AG20443 (cell line): Measurements from ENCODE around the gene CARD9.
A peak's percentile ranks its signal among the peaks of the same experiment; 100 is the strongest.
"Not testable (repeated sequence)": the region's sequence is repeated elsewhere in the genome, so short reads cannot be mapped to it uniquely, and the experiment has no call there.

Experiments used
- DNase-seq: peaks from one replicate; pipeline ENCODE4 v3.0.0; 2012; ENCODE audit warnings: low spot score, mixed read lengths

Gene CARD9, protein sequence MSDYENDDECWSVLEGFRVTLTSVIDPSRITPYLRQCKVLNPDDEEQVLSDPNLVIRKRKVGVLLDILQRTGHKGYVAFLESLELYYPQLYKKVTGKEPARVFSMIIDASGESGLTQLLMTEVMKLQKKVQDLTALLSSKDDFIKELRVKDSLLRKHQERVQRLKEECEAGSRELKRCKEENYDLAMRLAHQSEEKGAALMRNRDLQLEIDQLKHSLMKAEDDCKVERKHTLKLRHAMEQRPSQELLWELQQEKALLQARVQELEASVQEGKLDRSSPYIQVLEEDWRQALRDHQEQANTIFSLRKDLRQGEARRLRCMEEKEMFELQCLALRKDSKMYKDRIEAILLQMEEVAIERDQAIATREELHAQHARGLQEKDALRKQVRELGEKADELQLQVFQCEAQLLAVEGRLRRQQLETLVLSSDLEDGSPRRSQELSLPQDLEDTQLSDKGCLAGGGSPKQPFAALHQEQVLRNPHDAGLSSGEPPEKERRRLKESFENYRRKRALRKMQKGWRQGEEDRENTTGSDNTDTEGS

DNA sequence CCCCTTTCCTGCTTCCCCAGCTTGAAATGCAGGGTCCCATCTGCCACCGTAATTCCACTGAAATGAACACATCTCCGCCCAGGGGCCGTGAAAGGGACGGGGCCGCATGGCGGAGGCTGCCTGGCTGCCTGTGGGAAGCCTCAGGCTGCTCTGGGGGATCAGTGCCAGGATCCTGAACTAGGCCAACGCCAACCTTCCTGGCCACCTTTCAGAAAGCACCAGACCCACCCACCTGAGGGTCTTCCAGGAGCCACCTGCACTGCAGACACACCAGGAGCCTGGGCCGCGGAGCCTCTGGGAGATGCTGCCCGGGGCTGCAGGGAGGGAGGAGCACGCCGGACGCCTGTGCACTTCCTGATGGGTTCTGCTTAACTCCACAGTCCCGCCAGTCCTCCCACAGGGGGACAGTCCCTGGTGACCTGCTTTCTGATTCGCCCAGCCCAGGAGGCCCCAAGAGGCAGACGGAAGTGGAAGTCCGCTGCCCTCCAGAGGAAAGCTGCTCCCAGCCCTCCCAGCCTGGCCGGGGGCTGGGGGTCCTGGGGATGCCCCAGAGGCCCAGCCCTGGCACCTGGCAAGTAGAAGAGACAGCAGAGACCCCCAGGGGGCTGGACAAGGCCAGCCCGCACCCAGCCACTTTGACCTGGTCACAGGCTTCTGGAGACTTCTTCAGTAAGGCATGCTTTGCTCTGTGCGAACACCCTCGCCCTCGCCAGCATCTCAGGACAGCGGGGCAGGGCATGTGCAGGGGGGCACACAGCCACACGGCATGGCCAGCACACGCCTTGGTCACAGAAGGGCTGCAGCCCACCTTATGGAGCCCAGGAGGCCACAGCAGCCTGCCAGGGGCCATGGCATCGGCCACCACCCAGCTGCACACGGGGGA, at the start of gene CARD9:
Gene CARD9 (minus strand): TSS at position 370 of the 883 bp plus-strand sequence. CDS start 1,591 bp downstream, outside the sequence.
- DNase-seq, result peak; percentile 26

DNA sequence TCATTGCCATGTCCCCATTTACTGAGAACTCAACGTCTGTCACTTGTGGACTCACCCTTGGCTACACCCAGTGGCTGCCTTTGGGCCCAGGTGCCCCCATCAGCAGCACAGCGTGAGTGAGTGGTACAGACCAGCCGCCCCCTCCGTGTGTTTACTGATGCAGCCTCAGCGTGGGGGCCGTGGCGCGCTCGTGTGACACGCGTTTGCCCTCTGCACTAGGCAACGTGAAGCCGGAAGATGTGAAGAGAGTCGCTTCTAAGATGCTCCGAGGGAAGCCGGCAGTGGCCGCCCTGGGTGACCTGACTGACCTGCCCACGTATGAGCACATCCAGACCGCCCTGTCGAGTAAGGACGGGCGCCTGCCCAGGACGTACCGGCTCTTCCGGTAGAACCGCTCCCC, 49.4 kb upstream of the CARD9 start:
- no peak for DNase-seq

DNA sequence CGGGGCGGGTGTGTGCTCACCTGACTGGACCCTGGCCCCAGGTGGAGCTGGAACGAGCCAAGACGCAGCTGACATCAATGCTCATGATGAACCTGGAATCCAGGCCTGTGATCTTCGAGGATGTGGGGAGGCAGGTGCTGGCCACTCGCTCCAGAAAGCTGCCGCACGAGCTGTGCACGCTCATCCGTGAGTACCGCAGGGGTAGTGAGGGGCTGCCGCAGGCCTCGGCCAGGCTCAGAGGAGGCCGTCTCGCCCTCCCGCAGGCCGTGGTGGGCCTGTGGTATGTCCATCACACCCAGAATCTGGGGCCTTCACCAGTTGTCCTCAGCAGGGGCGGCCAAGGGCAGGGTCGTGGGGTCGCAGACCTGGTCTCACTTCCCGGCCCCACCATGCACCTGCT, 48.3 kb upstream of the CARD9 start:
- no peak for DNase-seq

- DNase-seq, result no peak
Measured at GRCh38 chr9:136419092-136419420, 45.6 kb upstream of the CARD9 start.

DNA sequence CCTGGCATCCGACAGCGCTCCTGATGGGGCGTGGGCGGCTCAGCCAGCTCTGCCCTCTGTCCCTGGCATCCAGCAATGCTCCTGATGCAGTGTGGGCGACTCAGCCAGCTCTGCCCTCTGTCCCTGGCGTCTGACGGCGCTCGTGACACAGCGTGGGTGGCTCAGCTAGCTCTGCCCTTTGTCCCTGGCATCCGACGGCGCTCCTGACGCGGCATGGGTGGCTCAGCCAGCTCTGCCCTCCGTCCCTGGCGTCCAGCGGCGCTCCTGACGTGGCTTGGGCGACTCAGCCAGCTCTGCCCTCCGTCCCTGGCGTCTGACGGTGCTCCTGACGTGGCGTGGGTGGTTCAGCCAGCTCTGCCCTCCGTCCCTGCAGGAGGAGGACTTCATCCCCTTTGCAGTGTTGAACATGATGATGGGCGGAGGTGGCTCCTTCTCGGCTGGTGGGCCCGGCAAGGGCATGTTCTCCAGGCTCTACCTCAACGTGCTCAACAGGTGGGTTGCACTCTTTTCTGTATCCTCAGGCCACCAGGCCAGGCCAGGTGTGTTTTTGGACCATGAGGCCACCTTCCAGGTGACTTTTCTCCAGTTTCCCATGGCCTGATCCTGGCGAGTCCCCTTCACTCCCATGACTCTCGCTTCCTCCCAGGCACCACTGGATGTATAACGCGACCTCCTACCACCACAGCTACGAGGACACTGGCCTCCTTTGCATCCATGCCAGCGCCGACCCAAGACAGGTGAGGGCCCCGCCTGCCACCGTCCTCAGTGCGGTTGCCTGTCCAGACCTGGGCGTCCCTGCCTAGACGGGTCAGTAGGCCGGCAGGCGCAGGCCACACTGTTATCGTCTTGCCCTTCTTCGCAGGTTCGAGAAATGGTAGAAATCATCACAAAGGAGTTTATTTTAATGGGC, 45.0 kb upstream of the CARD9 start:
- DNase-seq, result no peak

GRCh38 chr9:136416914-136417313, 43.4 kb upstream of the CARD9 start:
- no peak for DNase-seq

DNA sequence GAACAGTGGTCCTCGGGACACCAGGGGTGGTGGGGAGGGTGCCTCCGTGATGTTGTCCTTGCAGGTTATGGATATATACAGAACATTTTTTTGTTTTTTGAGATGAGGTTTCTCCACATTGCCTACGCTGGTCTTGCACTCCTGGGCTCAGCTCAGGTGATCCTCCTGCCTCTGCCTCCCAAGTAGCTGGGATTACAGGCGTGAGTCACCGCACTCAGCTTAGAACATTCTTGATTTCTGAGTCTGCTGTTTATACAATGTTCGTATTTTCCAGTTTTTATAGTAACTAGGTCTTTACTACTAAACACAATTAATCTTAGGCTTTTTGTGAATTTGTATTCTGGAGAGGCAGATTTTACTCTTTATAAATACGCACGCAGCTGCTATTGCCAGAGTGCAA, 43.0 kb upstream of the CARD9 start:
- DNase-seq, result no peak

- no peak for DNase-seq
Measured at GRCh38 chr9:136412962-136413361, 39.5 kb upstream of the CARD9 start.

GRCh38 chr9:136411378-136411777, 37.9 kb upstream of the CARD9 start:
- no peak for DNase-seq

DNA sequence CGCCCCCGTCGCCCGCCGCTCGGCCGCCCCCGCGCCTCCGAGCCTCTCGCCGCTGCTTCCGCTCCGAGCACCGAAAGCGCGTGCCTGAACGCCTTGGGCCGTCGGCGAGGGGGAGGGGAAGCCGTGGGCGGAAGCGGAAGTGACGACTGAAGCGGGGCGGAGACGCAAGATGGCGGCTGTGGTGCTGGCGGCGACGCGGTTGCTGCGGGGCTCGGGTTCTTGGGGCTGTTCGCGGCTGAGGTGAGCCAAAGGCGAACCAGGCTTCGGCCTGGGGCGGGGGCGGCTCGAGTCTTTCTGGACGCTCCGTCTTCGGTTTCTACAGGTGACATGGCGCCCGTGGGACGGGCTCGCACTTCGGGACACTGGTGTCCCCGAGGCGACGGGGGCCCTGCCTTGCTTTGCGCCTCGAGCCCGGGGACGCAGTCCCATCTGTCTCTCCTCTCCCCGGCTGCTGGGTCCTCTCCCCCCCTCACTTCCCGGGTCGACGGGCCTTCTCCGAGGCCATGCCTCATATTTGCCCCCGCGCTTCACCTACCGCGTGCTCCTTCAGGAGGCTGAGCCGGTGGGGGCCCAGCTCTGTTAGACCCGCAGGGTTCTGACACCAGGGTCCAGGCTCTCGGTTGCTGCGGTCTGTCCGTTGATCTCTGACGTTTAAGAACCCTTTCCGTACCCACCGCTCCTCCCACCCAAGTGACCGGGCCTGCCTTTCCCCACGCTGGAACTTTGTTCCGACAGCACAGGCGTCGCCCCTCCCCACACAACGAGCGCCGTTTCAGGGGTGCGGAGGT, 37.2 kb upstream of the CARD9 start, which contains the start of the genes ENTR1 and PMPCA:
Gene ENTR1 (minus strand): TSS at position 115 of the 788 bp plus-strand sequence. CDS start 217 bp downstream, outside the sequence.
Gene PMPCA (plus strand): TSS at position 159 of the 788 bp plus-strand sequence. CDS start 11 bp downstream, at position 170.
- DNase-seq, result peak; percentile 99

DNA sequence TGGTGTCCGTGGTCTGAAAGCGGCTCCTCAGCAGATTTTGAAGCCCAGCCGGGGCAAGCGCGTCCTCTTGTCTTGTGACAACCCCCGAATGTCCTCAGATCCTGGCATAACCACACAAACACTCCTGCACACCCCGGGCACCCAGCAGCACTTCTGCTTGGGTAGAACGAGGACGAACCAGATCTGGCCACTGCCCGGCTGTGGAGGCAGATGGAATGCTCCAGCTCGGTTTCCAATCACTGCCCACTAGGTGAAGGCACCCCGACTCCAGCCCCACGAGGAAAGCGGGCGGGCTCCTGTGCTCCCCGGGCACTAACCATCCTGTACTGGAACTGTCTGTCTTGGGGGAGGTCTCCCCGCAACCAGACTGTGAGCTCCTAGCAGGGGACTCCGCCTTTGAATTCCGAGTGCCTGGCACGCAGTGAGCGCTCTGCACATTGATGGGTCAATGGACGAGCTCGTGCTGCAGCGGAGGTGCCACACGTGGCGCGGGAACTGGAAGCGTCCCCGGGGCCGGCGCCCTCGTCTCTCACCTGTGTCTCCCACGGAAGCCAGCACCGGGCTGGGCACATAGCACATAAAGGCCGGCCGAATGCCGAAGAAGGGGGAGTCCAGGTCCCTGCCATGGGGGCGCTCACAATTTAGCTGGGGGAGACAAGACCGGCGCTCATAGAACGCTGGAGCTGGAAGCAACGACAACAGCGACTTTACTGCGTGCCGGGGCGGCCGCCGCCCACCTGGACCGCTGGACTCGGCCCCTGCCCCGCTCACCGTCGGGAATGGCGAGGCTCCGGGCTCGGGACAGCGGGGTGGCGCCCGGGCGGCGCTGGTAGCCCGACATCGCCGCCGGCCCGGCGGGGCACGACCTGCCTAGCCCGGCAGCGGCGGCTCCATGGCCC, 36.3 kb upstream of the CARD9 start:
- DNase-seq, result peak; percentile 78

GRCh38 chr9:136407911-136408310, 34.4 kb upstream of the CARD9 start:
- no peak for DNase-seq

GRCh38 chr9:136407061-136407460, 33.6 kb upstream of the CARD9 start:
- DNase-seq, result not testable (repeated sequence)

GRCh38 chr9:136405904-136406303, 32.4 kb upstream of the CARD9 start:
- DNase-seq, result not testable (repeated sequence)

GRCh38 chr9:136405481-136405880, 32.0 kb upstream of the CARD9 start:
- no peak for DNase-seq

DNA sequence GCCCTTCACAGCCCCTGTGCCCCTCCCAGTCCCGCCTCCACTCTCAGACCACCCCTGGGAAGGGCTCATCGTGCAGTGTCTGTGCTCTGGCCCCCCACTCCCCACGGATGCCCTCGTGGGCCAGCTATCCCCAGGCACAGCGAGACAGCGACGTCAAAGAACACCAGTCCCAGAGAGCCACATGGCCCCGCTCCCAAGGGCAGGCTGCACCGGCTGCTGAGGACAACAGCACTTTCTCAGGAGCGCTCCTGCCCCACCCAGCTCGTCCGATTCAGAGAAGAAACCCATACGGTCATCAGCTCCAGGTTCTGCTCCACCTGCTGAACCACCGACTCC, 31.3 kb upstream of the CARD9 start:
- no peak for DNase-seq

DNA sequence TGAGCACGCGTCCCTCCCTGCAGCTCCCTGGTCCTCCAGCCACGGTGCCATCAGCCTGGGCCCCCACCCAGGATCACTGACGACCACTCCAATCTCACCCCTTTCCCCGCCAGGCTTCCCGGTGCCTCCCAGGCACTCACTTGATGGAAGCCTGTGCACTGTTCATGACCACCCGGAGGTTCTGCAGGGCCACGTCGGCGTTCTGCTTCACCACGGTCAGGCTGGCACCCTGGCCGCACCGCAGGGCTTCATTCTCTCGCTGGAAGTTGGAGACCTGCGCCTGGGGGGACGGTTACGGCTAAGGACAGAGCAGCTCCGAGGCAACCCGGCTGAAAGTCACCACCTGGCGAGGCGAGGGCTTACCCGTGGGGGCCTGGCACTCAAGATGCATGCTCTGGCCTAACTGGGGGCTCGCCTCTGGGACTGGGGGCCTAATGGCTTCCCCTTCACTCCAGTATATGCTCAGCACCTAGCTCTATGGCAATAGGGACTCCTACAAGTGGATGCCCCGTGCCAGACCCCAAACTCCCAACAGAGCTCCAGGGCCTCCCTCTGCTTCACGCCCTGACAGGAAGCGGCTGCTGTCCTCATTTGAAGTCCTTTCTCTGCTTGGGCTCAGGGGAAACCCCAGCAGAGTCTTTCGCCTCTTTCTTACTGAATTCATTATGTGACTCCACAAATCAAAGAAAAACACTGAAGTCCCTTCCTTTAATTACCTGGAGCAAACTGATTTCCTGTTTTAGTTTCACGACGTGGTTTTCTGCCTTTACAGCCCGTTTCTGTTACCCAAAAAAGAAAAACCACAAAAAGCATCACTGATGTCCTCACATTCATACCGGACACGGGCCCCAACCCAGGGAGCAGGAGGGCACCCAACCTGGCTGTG, 30.7 kb upstream of the CARD9 start:
- no peak for DNase-seq

GRCh38 chr9:136403538-136403914, 30.1 kb upstream of the CARD9 start:
- no peak for DNase-seq

GRCh38 chr9:136402067-136402466, 28.6 kb upstream of the CARD9 start:
- DNase-seq, result no peak
